ENCODE data around the gene RNF150. TPM values are rescaled to one million over a fixed set of nuclear protein-coding genes. Genes with fewer than 3 reads are reported as not detected.

The RNF150 gene
- total and polyA plus RNA-seq, 4 donors = 0.27 to 1.4 (median 0.81) TPM

DNA sequence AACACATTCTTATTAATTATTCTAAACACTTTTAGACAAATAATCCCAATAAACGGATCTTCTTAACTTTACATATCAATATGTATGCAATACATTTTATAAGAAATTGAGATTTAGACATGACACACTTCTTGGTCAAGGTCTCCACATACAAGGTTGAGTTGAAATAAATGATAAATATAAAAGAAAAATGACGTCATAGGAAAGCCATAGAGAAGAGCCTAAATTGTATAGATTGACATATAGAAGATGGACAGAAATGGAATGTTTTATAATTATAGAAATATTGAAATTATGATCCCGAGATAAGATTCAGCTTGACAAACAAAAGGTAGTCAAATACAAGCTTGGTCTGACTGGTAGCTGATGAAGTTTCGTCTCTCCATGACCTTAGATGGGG is 87.4 kb downstream of the RNF150 start:
- Histone ChIP-seq H3K4me3 (ENCODE audit: low read depth in 1 of 3, low read length in 3 of 3) (no peak overlapping the region), H3K9me3 (ENCODE audit: control insufficient read depth in 4 of 4, low read length in 3 of 4) (no peaks in the 10 kb centered on the region), H3K27me3 (ENCODE audit: control insufficient read depth in 4 of 4, insufficient read depth in 4 of 4, low read length in 3 of 4) (no peaks in the 10 kb centered on the region), H3K36me3 (ENCODE audit: control insufficient read depth in 4 of 4, insufficient read depth in 3 of 4, low read depth in 1 of 4, low read length in 3 of 4) (no peaks in the 10 kb centered on the region), H3K27ac (ENCODE audit: low read depth in 1 of 2, low read length in 2 of 2) (no peak overlapping the region), H3K9ac (ENCODE audit: low read depth in 1 of 2, low read length in 2 of 2) (no peak overlapping the region), H3K4me1 (ENCODE audit: control insufficient read depth in 4 of 4, insufficient read depth in 4 of 4, low read length in 3 of 4) (no peaks in the 10 kb centered on the region)
- TF ChIP-seq FOXA2 (IDR thresholded peaks at IDR 0.05) (no peak), TAF1 (conservative IDR thresholded peaks at IDR 0.05) (no peak), JUND (IDR thresholded peaks at IDR 0.05) (no peak), RAD21 (IDR thresholded peaks at IDR 0.05) (no peak), NR2F2 (IDR thresholded peaks at IDR 0.05) (no peak), SP1 (IDR thresholded peaks at IDR 0.05) (no peak), RXRA (IDR thresholded peaks at IDR 0.05) (no peak)
- TF ChIP-seq, protein P1, sequence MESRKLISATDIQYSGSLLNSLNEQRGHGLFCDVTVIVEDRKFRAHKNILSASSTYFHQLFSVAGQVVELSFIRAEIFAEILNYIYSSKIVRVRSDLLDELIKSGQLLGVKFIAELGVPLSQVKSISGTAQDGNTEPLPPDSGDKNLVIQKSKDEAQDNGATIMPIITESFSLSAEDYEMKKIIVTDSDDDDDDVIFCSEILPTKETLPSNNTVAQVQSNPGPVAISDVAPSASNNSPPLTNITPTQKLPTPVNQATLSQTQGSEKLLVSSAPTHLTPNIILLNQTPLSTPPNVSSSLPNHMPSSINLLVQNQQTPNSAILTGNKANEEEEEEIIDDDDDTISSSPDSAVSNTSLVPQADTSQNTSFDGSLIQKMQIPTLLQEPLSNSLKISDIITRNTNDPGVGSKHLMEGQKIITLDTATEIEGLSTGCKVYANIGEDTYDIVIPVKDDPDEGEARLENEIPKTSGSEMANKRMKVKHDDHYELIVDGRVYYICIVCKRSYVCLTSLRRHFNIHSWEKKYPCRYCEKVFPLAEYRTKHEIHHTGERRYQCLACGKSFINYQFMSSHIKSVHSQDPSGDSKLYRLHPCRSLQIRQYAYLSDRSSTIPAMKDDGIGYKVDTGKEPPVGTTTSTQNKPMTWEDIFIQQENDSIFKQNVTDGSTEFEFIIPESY (IDR thresholded peaks at IDR 0.05) = no peak
- 81% methylated on average over 4 of the region's 4 CpGs for WGBS
- no peak for DNase-seq (ENCODE audit: low spot score)

DNA sequence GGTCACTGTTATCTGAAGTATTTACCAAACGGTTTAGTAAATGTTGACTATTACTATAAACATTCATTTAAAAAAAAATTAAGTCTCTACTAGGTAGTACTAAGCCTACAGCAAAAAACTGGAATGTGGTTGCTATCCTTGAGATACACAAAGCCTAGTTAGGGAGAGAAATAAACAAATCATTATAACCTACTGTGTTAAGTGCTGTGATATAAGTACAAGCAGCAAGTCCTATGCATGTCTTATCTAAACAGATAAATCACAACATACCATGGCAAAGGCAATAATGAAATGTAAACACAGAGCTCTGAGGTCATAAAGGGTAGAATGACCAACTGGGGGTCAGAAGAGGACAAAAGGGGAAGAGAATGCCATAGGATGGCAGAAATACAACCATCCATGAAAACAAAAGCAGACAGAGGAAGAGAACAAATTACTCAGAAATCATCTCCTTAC is 92.2 kb downstream of the RNF150 start:
- H3K9ac ChIP-seq (ENCODE audit: low read depth in 1 of 2, low read length in 2 of 2) = no peak overlapping the region
- TF ChIP-seq, protein P2, sequence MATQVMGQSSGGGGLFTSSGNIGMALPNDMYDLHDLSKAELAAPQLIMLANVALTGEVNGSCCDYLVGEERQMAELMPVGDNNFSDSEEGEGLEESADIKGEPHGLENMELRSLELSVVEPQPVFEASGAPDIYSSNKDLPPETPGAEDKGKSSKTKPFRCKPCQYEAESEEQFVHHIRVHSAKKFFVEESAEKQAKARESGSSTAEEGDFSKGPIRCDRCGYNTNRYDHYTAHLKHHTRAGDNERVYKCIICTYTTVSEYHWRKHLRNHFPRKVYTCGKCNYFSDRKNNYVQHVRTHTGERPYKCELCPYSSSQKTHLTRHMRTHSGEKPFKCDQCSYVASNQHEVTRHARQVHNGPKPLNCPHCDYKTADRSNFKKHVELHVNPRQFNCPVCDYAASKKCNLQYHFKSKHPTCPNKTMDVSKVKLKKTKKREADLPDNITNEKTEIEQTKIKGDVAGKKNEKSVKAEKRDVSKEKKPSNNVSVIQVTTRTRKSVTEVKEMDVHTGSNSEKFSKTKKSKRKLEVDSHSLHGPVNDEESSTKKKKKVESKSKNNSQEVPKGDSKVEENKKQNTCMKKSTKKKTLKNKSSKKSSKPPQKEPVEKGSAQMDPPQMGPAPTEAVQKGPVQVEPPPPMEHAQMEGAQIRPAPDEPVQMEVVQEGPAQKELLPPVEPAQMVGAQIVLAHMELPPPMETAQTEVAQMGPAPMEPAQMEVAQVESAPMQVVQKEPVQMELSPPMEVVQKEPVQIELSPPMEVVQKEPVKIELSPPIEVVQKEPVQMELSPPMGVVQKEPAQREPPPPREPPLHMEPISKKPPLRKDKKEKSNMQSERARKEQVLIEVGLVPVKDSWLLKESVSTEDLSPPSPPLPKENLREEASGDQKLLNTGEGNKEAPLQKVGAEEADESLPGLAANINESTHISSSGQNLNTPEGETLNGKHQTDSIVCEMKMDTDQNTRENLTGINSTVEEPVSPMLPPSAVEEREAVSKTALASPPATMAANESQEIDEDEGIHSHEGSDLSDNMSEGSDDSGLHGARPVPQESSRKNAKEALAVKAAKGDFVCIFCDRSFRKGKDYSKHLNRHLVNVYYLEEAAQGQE (IDR thresholded peaks at IDR 0.05) = no peak
- TF ChIP-seq FOXA1 (IDR thresholded peaks at IDR 0.05) = no peak
- TF ChIP-seq, protein P3, sequence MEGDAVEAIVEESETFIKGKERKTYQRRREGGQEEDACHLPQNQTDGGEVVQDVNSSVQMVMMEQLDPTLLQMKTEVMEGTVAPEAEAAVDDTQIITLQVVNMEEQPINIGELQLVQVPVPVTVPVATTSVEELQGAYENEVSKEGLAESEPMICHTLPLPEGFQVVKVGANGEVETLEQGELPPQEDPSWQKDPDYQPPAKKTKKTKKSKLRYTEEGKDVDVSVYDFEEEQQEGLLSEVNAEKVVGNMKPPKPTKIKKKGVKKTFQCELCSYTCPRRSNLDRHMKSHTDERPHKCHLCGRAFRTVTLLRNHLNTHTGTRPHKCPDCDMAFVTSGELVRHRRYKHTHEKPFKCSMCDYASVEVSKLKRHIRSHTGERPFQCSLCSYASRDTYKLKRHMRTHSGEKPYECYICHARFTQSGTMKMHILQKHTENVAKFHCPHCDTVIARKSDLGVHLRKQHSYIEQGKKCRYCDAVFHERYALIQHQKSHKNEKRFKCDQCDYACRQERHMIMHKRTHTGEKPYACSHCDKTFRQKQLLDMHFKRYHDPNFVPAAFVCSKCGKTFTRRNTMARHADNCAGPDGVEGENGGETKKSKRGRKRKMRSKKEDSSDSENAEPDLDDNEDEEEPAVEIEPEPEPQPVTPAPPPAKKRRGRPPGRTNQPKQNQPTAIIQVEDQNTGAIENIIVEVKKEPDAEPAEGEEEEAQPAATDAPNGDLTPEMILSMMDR (IDR thresholded peaks at IDR 0.05; ENCODE audit: low read depth, low read length, missing input control) = no peak
- TF ChIP-seq, protein P4, sequence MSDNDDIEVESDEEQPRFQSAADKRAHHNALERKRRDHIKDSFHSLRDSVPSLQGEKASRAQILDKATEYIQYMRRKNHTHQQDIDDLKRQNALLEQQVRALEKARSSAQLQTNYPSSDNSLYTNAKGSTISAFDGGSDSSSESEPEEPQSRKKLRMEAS (IDR thresholded peaks at IDR 0.05) = no peak
- TF ChIP-seq, protein P5, sequence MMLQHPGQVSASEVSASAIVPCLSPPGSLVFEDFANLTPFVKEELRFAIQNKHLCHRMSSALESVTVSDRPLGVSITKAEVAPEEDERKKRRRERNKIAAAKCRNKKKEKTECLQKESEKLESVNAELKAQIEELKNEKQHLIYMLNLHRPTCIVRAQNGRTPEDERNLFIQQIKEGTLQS (IDR thresholded peaks at IDR 0.05) = no peak
- TF ChIP-seq TAF1 (conservative IDR thresholded peaks at IDR 0.05) = no peak
- TF ChIP-seq GABPA (IDR thresholded peaks at IDR 0.05 in 1 of 2, conservative IDR thresholded peaks at IDR 0.05 in 1 of 2) = no peak
- TF ChIP-seq FOXA2 (IDR thresholded peaks at IDR 0.05) = no peak
- no peak for TF ChIP-seq YY1 (IDR thresholded peaks at IDR 0.05)
- TF ChIP-seq JUND (IDR thresholded peaks at IDR 0.05) = no peak
- TF ChIP-seq, protein P1 (IDR thresholded peaks at IDR 0.05) = no peak
- no peak for TF ChIP-seq HNF4G (IDR thresholded peaks at IDR 0.05)
- TF ChIP-seq NR2F2 (IDR thresholded peaks at IDR 0.05) = no peak
- no peak for TF ChIP-seq RAD21 (IDR thresholded peaks at IDR 0.05)
- no peak for TF ChIP-seq RXRA (IDR thresholded peaks at IDR 0.05)
- TF ChIP-seq EGR1 (IDR thresholded peaks at IDR 0.05; ENCODE audit: low read depth in 2 of 2) = no peak
- no peak for TF ChIP-seq HNF4A (conservative IDR thresholded peaks at IDR 0.05)
- no peak for TF ChIP-seq SP1 (IDR thresholded peaks at IDR 0.05)
- WGBS = 12% methylated on average over 1 of the region's 1 CpG
- no peaks in the 10 kb centered on the region for H3K36me3 ChIP-seq (ENCODE audit: control insufficient read depth in 4 of 4, insufficient read depth in 3 of 4, low read depth in 1 of 4, low read length in 3 of 4)
- H3K27ac ChIP-seq (ENCODE audit: low read depth in 1 of 2, low read length in 2 of 2) = no peak overlapping the region
- H3K4me1 ChIP-seq (ENCODE audit: control insufficient read depth in 4 of 4, insufficient read depth in 4 of 4, low read length in 3 of 4) = no peaks in the 10 kb centered on the region
- H3K4me3 ChIP-seq (ENCODE audit: low read depth in 1 of 3, low read length in 3 of 3) = no peak overlapping the region
- no peaks in the 10 kb centered on the region for H3K27me3 ChIP-seq (ENCODE audit: control insufficient read depth in 4 of 4, insufficient read depth in 4 of 4, low read length in 3 of 4)
- H3K9me3 ChIP-seq (ENCODE audit: control insufficient read depth in 4 of 4, low read length in 3 of 4) = no peaks in the 10 kb centered on the region
- no peak for DNase-seq (ENCODE audit: low spot score)
